GM12864 (cell line): ENCODE data around the gene FBXL13.
"Not testable (repeated sequence)": the region's sequence is repeated elsewhere in the genome, so short reads cannot be mapped to it uniquely, and the experiment has no call there.

Experiments used
- DNase-seq: peaks from one replicate; pipeline ENCODE4 v3.0.0-alpha.2; 2011; ENCODE audit warnings: low read depth
- H3K4me3 ChIP-seq: 2 replicates; pipeline ENCODE4 v1.5.1; 2011; ENCODE audit warnings: mild to moderate bottlenecking, low read depth, low read length, control low read depth
- TF ChIP-seq, protein P1 (sequence below): IDR thresholded peaks from 2 replicates; pipeline ENCODE4 v1.5.1; 2011; ENCODE audit warnings: low read depth, mild to moderate bottlenecking, moderate library complexity, low read length, control low read depth, inconsistent platforms; ENCODE audit errors: missing control alignments

FBXL13 gene

DNA sequence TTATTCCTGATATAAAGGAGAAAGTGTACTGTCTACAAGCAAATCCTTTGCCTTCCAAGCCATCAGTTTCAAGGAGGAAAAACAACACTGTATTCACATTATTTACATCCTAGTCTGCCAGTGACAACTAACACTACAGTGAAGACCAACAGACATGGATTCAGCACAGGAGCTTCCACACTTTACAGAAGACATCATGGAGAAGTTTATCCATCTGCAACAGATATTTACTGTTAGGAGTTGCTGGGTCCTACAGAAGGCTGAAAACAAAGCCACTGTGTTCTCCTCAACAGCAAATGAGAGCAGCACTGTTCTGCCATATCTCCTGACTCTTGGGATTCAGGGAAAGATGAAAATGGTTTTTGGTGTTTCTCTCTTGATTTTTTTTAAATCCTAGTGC lies 42.4 kb upstream of the FBXL13 start:
- TF ChIP-seq, protein P1, sequence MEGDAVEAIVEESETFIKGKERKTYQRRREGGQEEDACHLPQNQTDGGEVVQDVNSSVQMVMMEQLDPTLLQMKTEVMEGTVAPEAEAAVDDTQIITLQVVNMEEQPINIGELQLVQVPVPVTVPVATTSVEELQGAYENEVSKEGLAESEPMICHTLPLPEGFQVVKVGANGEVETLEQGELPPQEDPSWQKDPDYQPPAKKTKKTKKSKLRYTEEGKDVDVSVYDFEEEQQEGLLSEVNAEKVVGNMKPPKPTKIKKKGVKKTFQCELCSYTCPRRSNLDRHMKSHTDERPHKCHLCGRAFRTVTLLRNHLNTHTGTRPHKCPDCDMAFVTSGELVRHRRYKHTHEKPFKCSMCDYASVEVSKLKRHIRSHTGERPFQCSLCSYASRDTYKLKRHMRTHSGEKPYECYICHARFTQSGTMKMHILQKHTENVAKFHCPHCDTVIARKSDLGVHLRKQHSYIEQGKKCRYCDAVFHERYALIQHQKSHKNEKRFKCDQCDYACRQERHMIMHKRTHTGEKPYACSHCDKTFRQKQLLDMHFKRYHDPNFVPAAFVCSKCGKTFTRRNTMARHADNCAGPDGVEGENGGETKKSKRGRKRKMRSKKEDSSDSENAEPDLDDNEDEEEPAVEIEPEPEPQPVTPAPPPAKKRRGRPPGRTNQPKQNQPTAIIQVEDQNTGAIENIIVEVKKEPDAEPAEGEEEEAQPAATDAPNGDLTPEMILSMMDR, result no peak
- no peak overlapping the region for H3K4me3 ChIP-seq
- DNase-seq, result no peak

DNA sequence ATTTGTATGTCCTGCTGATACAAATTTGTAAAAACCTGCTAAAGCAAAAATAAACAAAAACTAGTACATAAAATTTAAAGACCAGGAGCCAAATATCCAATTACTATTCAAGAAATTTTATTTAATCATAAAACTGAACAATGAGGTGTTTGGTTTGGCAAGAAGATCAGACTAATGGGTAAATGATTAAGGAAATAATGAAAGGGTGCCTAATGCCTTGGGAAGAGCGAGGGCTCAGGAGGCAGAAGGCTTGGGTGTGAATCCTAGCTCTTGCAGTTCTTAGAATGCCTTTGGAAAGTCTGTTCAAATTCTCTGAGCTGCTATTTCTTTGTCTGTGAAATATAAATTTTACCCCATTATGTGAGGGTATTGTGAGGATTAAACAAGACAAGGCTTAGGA lies 41.9 kb upstream of the FBXL13 start:
- TF ChIP-seq, protein P1, result no peak
- no peak for DNase-seq
- H3K4me3 ChIP-seq, result no peak overlapping the region

- no peak for DNase-seq
- TF ChIP-seq, protein P1, result no peak
- H3K4me3 ChIP-seq, result no peak overlapping the region
Observed at GRCh38 chr7:103115771-103116170, 41.2 kb upstream of the FBXL13 start.

GRCh38 chr7:103114576-103115008 lies 40.0 kb upstream of the FBXL13 start:
- TF ChIP-seq, protein P1, result no peak
- no peak overlapping the region for H3K4me3 ChIP-seq
- no peak for DNase-seq

- no peak for DNase-seq
- TF ChIP-seq, protein P1, result no peak
- no peak overlapping the region for H3K4me3 ChIP-seq
Observed at GRCh38 chr7:103113164-103113563, 38.6 kb upstream of the FBXL13 start.

- not testable (repeated sequence) for H3K4me3 ChIP-seq, DNase-seq
Observed at GRCh38 chr7:103106703-103107070, 32.1 kb upstream of the FBXL13 start.

GRCh38 chr7:103106005-103106702 lies 31.6 kb upstream of the FBXL13 start:
- TF ChIP-seq, protein P1, result no peak
- DNase-seq, result no peak
- H3K4me3 ChIP-seq, result no peak overlapping the region
